Fibroblast of lung (primary cell): Measurements from ENCODE around the gene WWOX. TPM values are rescaled to one million over a fixed set of nuclear protein-coding genes. Genes with fewer than 3 reads are reported as not detected.

Experiments
- DNase-seq, 2 donors: peaks; one replicate each; pipeline versions ENCODE4 v3.0.0 to v3.0.0-alpha.2; 2010; ENCODE audit warnings: low read depth in 2 of 2
- H2AFZ ChIP-seq: 2 replicates; pipeline ENCODE4 v1.5.1; 2012; ENCODE audit warnings: low read length, control low read depth, inconsistent platforms
- H3K27ac ChIP-seq: 2 replicates; pipeline ENCODE4 v1.5.1; 2011; ENCODE audit warnings: low read length, control low read depth; ENCODE audit not compliant: insufficient read depth
- H3K27me3 ChIP-seq: 2 replicates; pipeline ENCODE4 v1.5.1; 2011; ENCODE audit warnings: mild to moderate bottlenecking, low read length; ENCODE audit not compliant: control insufficient read depth, insufficient read depth
- H3K36me3 ChIP-seq: 2 replicates; pipeline ENCODE4 v1.5.1; 2011; ENCODE audit warnings: low read length; ENCODE audit not compliant: control insufficient read depth, insufficient read depth
- H3K4me1 ChIP-seq: 2 replicates; pipeline ENCODE4 v1.5.1; 2011; ENCODE audit warnings: low read length; ENCODE audit not compliant: control insufficient read depth, insufficient read depth; ENCODE audit errors: extremely low read depth
- H3K4me2 ChIP-seq: 2 replicates; pipeline ENCODE4 v1.5.1; 2011; ENCODE audit warnings: low read length, control low read depth; ENCODE audit not compliant: insufficient read depth; ENCODE audit errors: extremely low read depth
- H3K4me3 ChIP-seq, 4 experiments: fragments of 200-600 bp in 1 of 4; sonication (generic) in 1 of 4; replicated peaks in 1 of 4; 2 replicates each; pipeline ENCODE4 v1.5.1; 2011 to 2016; ENCODE audit warnings: low read length in 4 of 4, low read depth in 3 of 4, mild to moderate bottlenecking in 3 of 4, control low read depth in 2 of 4, inconsistent platforms in 1 of 4, mixed read lengths in 1 of 4; ENCODE audit not compliant: insufficient read depth in 1 of 4; ENCODE audit errors: control extremely low read depth in 1 of 4
- H3K79me2 ChIP-seq: 2 replicates; pipeline ENCODE4 v1.5.1; 2012; ENCODE audit warnings: mild to moderate bottlenecking, low read length, inconsistent platforms; ENCODE audit not compliant: control insufficient read depth, insufficient read depth
- H3K9ac ChIP-seq: 2 replicates; pipeline ENCODE4 v1.5.1; 2011; ENCODE audit warnings: mild to moderate bottlenecking, low read length, control low read depth; ENCODE audit not compliant: insufficient read depth
- H3K9me3 ChIP-seq: 2 replicates; pipeline ENCODE4 v1.5.1; 2012; ENCODE audit warnings: low read depth, low read length; ENCODE audit not compliant: control insufficient read depth, insufficient read depth
- H4K20me1 ChIP-seq: 2 replicates; pipeline ENCODE4 v1.5.1; 2011; ENCODE audit warnings: low read length; ENCODE audit not compliant: control insufficient read depth, insufficient read depth; ENCODE audit errors: extremely low read depth
- CTCF ChIP-seq, 2 donors: IDR thresholded peaks in 1 of 2; conservative IDR thresholded peaks in 1 of 2; 1 replicate in 1 of 2; 2 replicates in 1 of 2; pipeline ENCODE4 v1.5.1; 2011 to 2012; ENCODE audit warnings: low read length in 2 of 2, control low read depth in 1 of 2, inconsistent platforms in 1 of 2, low read depth in 1 of 2, mild to moderate bottlenecking in 1 of 2
- EZH2 ChIP-seq: IDR thresholded peaks from 2 replicates; pipeline ENCODE4 v1.5.1; 2012; ENCODE audit warnings: low read length, control low read depth, mild to moderate bottlenecking; ENCODE audit errors: missing control alignments
- polyA plus RNA-seq, 2 donors: library from polyadenylated mRNA; depleted of rRNA in 1 of 2; stranded (reverse) in 1 of 2; unstranded in 1 of 2; fragments of >200 nt; gene quantifications; 2 replicates each; pipeline ENCODE4 v1.2.1, GENCODE V29; 2011 to 2012; ENCODE audit warnings: missing spikeins in 1 of 2
- total RNA-seq: library from RNA; depleted of rRNA; stranded (reverse); fragments of >200 nt; gene quantifications from 2 replicates; pipeline ENCODE4 v1.2.1, GENCODE V29; 2014

The WWOX gene
- total and polyA plus RNA-seq, 2 donors (not counting 1 experiment from before 2014, with no cell fraction given) = 5.6 to 16.3 TPM

- no peaks in the 10 kb centered on the region for H3K9me3 ChIP-seq
- H2AFZ ChIP-seq = no peak overlapping the region
- no peaks in the 10 kb centered on the region for H3K79me2 ChIP-seq
- no peaks in the 10 kb centered on the region for H4K20me1 ChIP-seq
- TF ChIP-seq CTCF (conservative IDR thresholded peaks at IDR 0.05 in 1 of 2, IDR thresholded peaks at IDR 0.05 in 1 of 2; ENCODE audit: low read depth in 1 of 2, low read length in 2 of 2) = no peak
- TF ChIP-seq EZH2 = no peak
- no peaks in the 10 kb centered on the region for H3K4me1 ChIP-seq
- no peak overlapping the region for H3K4me3 ChIP-seq
- no peak for DNase-seq
- H3K27me3 ChIP-seq = no peaks in the 10 kb centered on the region
- H3K4me2 ChIP-seq = no peak overlapping the region
- H3K36me3 ChIP-seq = no peaks in the 10 kb centered on the region
- H3K9ac ChIP-seq = no peak overlapping the region
- no peak overlapping the region for H3K27ac ChIP-seq
Observed at GRCh38 chr16:78489072-78489471, 389.6 kb downstream of the WWOX start.

- H3K36me3 ChIP-seq = no peaks in the 10 kb centered on the region
- no peak for DNase-seq
- H3K9me3 ChIP-seq = no peaks in the 10 kb centered on the region
- TF ChIP-seq EZH2 = no peak
- TF ChIP-seq CTCF (conservative IDR thresholded peaks at IDR 0.05 in 1 of 2, IDR thresholded peaks at IDR 0.05 in 1 of 2; ENCODE audit: low read depth in 1 of 2, low read length in 2 of 2) = no peak
- H3K27me3 ChIP-seq = no peaks in the 10 kb centered on the region
- H3K27ac ChIP-seq = no peak overlapping the region
- H3K4me1 ChIP-seq = no peaks in the 10 kb centered on the region
- H4K20me1 ChIP-seq = no peaks in the 10 kb centered on the region
- no peak overlapping the region for H3K4me2 ChIP-seq
- H2AFZ ChIP-seq = no peak overlapping the region
- no peak overlapping the region for H3K4me3 ChIP-seq
- H3K79me2 ChIP-seq = no peaks in the 10 kb centered on the region
- H3K9ac ChIP-seq = no peak overlapping the region
Observed at GRCh38 chr16:78489631-78490030, 390.2 kb downstream of the WWOX start.

- Histone ChIP-seq H3K9me3 (no peaks in the 10 kb centered on the region), H3K36me3 (no peaks in the 10 kb centered on the region), H3K9ac (no peak overlapping the region), H2AFZ (no peak overlapping the region), H4K20me1 (no peaks in the 10 kb centered on the region), H3K4me2 (no peak overlapping the region), H3K4me3 (no peak overlapping the region), H3K4me1 (no peaks in the 10 kb centered on the region), H3K27ac (no peak overlapping the region), H3K27me3 (no peaks in the 10 kb centered on the region), H3K79me2 (no peaks in the 10 kb centered on the region)
- no peak for DNase-seq
- TF ChIP-seq CTCF (conservative IDR thresholded peaks at IDR 0.05 in 1 of 2, IDR thresholded peaks at IDR 0.05 in 1 of 2; ENCODE audit: low read depth in 1 of 2, low read length in 2 of 2) = no peak
- no peak for TF ChIP-seq EZH2
Observed at GRCh38 chr16:78490431-78490830, 391.0 kb downstream of the WWOX start.
